Keratinocyte (primary cell): Measurements from ENCODE around the gene TFDP1. TPM values are rescaled to one million over a fixed set of nuclear protein-coding genes. Genes with fewer than 3 reads are reported as not detected.

Source experiments
- DNase-seq: peaks from one replicate; pipeline ENCODE4 v3.0.0-alpha.2; 2011; ENCODE audit warnings: low read depth, missing footprints, low spot score
- FAIRE-seq: peaks from 2 replicates; lab custom pipeline; 2011; peaks lifted over from hg19 to GRCh38; lab: Jason Lieb, UNC
- H2AFZ ChIP-seq: 2 replicates; pipeline ENCODE4 v1.6.0; 2012; ENCODE audit warnings: low read length, control low read depth, inconsistent platforms; ENCODE audit not compliant: control insufficient read depth
- H3K27ac ChIP-seq: 2 replicates; pipeline ENCODE4 v1.5.1; 2011; ENCODE audit warnings: low read length; ENCODE audit not compliant: control insufficient read depth, insufficient read depth
- H3K27me3 ChIP-seq: 3 replicates; pipeline ENCODE4 v1.6.0; 2011; ENCODE audit warnings: low read length; ENCODE audit not compliant: control insufficient read depth, insufficient read depth; ENCODE audit errors: extremely low read depth
- H3K36me3 ChIP-seq, 2 experiments: 2 replicates in 1 of 2; 3 replicates in 1 of 2; pipeline ENCODE4 v1.5.1; 2011; ENCODE audit warnings: low read length in 2 of 2, mild to moderate bottlenecking in 1 of 2; ENCODE audit not compliant: control insufficient read depth in 2 of 2, insufficient read depth in 2 of 2; ENCODE audit errors: extremely low read depth in 1 of 2
- H3K4me1 ChIP-seq: 3 replicates; pipeline ENCODE4 v1.5.1; 2011; ENCODE audit warnings: low read length; ENCODE audit not compliant: control insufficient read depth, insufficient read depth; ENCODE audit errors: extremely low read depth
- H3K4me2 ChIP-seq: 3 replicates; pipeline ENCODE4 v1.6.0; 2011; ENCODE audit warnings: low read depth, low read length; ENCODE audit not compliant: control insufficient read depth, insufficient read depth; ENCODE audit errors: extremely low read depth
- H3K4me3 ChIP-seq, 3 experiments: fragments of 200-600 bp in 1 of 3; sonication (generic) in 1 of 3; 2 replicates in 2 of 3; 3 replicates in 1 of 3; pipeline ENCODE4 v1.5.1; 2011 to 2016; ENCODE audit warnings: low read length in 3 of 3, mild to moderate bottlenecking in 3 of 3, control low read depth in 2 of 3, inconsistent platforms in 1 of 3, low read depth in 1 of 3, mixed read lengths in 1 of 3, mixed run types in 1 of 3, moderate library complexity in 1 of 3; ENCODE audit not compliant: control insufficient read depth in 2 of 3, insufficient read depth in 2 of 3; ENCODE audit errors: extremely low read depth in 1 of 3
- H3K79me2 ChIP-seq: 2 replicates; pipeline ENCODE4 v1.6.0; 2012; ENCODE audit warnings: low read length; ENCODE audit not compliant: control insufficient read depth, insufficient read depth
- H3K9ac ChIP-seq: 3 replicates; pipeline ENCODE4 v1.6.0; 2011; ENCODE audit warnings: low read length; ENCODE audit not compliant: control insufficient read depth, insufficient read depth; ENCODE audit errors: extremely low read depth
- H3K9me1 ChIP-seq: 3 replicates; pipeline ENCODE4 v1.6.0; 2011; ENCODE audit warnings: low read length; ENCODE audit not compliant: control insufficient read depth, insufficient read depth; ENCODE audit errors: extremely low read depth
- H3K9me3 ChIP-seq: 2 replicates; pipeline ENCODE4 v1.5.1; 2012; ENCODE audit warnings: low read depth, low read length; ENCODE audit not compliant: control insufficient read depth
- H4K20me1 ChIP-seq: 3 replicates; pipeline ENCODE4 v1.6.0; 2011; ENCODE audit warnings: low read length; ENCODE audit not compliant: control insufficient read depth, insufficient read depth; ENCODE audit errors: extremely low read depth
- CTCF ChIP-seq, 3 experiments: IDR thresholded peaks in 1 of 3; conservative IDR thresholded peaks in 1 of 3; optimal IDR thresholded peaks in 1 of 3; 2 replicates in 2 of 3; 3 replicates in 1 of 3; pipeline versions ENCODE3 to v1.5.1; 2011; ENCODE audit warnings: low read length in 3 of 3, mild to moderate bottlenecking in 3 of 3, moderate library complexity in 2 of 3, control low read depth in 1 of 3, inconsistent platforms in 1 of 3; ENCODE audit not compliant: insufficient read depth in 2 of 3; ENCODE audit errors: extremely low read depth in 1 of 3
- EZH2 ChIP-seq: IDR thresholded peaks from one replicate; pipeline ENCODE4 v1.6.1; 2012; ENCODE audit warnings: inconsistent platforms, mild to moderate bottlenecking, low read length, moderate library complexity
- dilution Hi-C: fragments of 300-500 bp; cut with MboI; formaldehyde crosslinking; loops from one replicate; pipeline ENCODE4 v1.7.0; 2020; ENCODE audit warnings: low sequenced_read_pairs; ENCODE audit not compliant: extremely low pct_ligation_motif_present
- polyA plus RNA-seq, 5 experiments: library from polyadenylated mRNA; depleted of rRNA in 3 of 5; stranded (reverse) in 3 of 5; stranded (forward) in 1 of 5; unstranded in 1 of 5; fragments of >200 nt; gene quantifications; 1 replicate in 1 of 5; 2 replicates in 3 of 5; 3 replicates in 1 of 5; pipeline versions ENCODE4 v1.2.1 to v1.2.3, GENCODE V29; 2011 to 2012; ENCODE audit warnings: missing spikeins in 2 of 5, low read depth in 1 of 5, low replicate concordance in 1 of 5

The TFDP1 gene
- polyA plus RNA-seq, 1 donor (not counting 4 experiments of a cell fraction or from before 2014, with no cell fraction given): 105 TPM

- TF ChIP-seq CTCF (optimal IDR thresholded peaks at IDR 0.05 in 1 of 3, IDR thresholded peaks at IDR 0.05 in 1 of 3, conservative IDR thresholded peaks at IDR 0.05 in 1 of 3; ENCODE audit: extremely low read depth in 1 of 3, insufficient read depth in 2 of 3, low read length in 3 of 3): no peak
- TF ChIP-seq EZH2: no peak
- Histone ChIP-seq H3K9me1 (no peaks in the 10 kb centered on the region), H3K79me2 (peaks cover 74% of the 10 kb centered on the region), H3K4me2 (no peak overlapping the region), H2AFZ (no peak overlapping the region), H3K36me3 (peaks cover 41 to 44% of the 10 kb centered on the region in 2 experiments), H3K4me1 (no peaks in the 10 kb centered on the region), H3K27me3 (no peaks in the 10 kb centered on the region), H4K20me1 (peaks cover 13% of the 10 kb centered on the region), H3K4me3 (no peak overlapping the region), H3K9ac (no peak overlapping the region), H3K9me3 (no peaks in the 10 kb centered on the region), H3K27ac (no peak overlapping the region)
- DNase-seq: no peak
- dilution Hi-C loops: no loop called here
- no peak for FAIRE-seq
Observed at GRCh38 chr13:113628291-113629270, 44.0 kb downstream of the TFDP1 start.

GRCh38 chr13:113629866-113630265 is 45.3 kb downstream of the TFDP1 start:
- H3K36me3 ChIP-seq: peaks cover 43 to 44% of the 10 kb centered on the region in 2 experiments
- H3K4me1 ChIP-seq: no peaks in the 10 kb centered on the region
- no peaks in the 10 kb centered on the region for H3K9me3 ChIP-seq
- H3K4me3 ChIP-seq: no peak overlapping the region
- H3K4me2 ChIP-seq: no peak overlapping the region
- no peak for TF ChIP-seq CTCF (optimal IDR thresholded peaks at IDR 0.05 in 1 of 3, IDR thresholded peaks at IDR 0.05 in 1 of 3, conservative IDR thresholded peaks at IDR 0.05 in 1 of 3; ENCODE audit: extremely low read depth in 1 of 3, insufficient read depth in 2 of 3, low read length in 3 of 3)
- no peak for TF ChIP-seq EZH2
- H3K9me1 ChIP-seq: no peaks in the 10 kb centered on the region
- H3K27me3 ChIP-seq: no peaks in the 10 kb centered on the region
- peaks cover 62% of the 10 kb centered on the region for H3K79me2 ChIP-seq
- no peak for DNase-seq
- dilution Hi-C loops: no loop called here
- no peak overlapping the region for H3K27ac ChIP-seq
- H4K20me1 ChIP-seq: peaks cover 6% of the 10 kb centered on the region
- no peak overlapping the region for H2AFZ ChIP-seq
- H3K9ac ChIP-seq: no peak overlapping the region
- FAIRE-seq: no peak
